ENCODE measurements around the gene NOD2. TPM values are rescaled to one million over a fixed set of nuclear protein-coding genes. Genes with fewer than 3 reads are reported as not detected.

Gene NOD2
- total and polyA plus RNA-seq, 2 of the 13 experiments (the other 11 are each of a cell fraction or from before 2014, with no cell fraction given) = 0.27 to 0.81 TPM

DNA sequence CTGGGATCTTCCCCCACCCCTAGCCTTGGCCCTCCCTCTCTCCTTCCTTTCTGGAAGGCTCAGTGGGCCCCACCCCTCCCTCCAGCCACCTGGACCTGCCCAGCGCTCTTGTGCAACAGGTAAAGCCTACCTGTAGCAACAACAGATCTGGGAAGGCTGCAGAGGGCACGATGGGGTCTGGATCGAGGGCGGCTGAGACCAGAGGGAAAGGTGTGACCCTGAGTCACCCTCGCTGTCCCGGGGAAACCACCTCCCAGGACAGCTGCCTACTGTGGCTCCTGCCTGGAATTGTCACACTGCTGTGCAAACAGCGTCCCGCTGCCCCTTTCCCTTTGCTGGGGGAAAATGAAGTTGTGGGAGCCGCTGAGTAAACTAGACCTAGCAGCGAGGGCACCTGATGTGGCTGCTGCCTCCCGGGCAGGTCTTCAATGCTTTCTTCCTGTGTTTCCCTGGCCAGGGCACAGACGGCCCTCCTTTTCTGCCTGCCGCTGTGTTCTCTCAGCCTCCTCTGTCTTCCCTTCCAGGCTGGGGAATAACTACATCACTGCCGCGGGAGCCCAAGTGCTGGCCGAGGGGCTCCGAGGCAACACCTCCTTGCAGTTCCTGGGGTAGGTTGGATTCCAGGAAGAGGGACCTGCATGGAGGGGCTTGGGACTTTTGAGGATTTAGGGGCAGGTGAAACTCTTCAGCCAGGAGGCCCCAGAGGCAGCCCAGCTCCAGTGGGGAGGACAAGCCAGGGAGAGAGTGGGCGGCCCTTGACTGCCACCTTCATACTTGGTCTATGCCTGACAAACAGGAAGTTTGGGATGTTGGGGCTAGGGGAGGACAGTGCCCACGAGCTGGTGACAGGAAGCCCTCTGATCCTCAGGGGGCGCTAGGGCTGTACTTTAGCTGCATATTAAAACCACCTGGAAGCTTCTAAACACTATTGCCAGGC is 26.3 kb downstream of the NOD2 start (continued):
- TF ChIP-seq, protein P1, sequence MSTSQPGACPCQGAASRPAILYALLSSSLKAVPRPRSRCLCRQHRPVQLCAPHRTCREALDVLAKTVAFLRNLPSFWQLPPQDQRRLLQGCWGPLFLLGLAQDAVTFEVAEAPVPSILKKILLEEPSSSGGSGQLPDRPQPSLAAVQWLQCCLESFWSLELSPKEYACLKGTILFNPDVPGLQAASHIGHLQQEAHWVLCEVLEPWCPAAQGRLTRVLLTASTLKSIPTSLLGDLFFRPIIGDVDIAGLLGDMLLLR (CRISPR knock-in tag; IDR thresholded peaks at IDR 0.05) = no peak; the same call in 1 of the 2 replicates
- TF ChIP-seq FIP1L1 (IDR thresholded peaks at IDR 0.05; ENCODE audit: borderline replicate concordance, insufficient read depth, low read depth, low read length) = no peak
- TF ChIP-seq ZNF331 (CRISPR knock-in tag; IDR thresholded peaks at IDR 0.05) = peak; percentile 31; the same call in 1 of the 2 replicates
- TF ChIP-seq, protein P2, sequence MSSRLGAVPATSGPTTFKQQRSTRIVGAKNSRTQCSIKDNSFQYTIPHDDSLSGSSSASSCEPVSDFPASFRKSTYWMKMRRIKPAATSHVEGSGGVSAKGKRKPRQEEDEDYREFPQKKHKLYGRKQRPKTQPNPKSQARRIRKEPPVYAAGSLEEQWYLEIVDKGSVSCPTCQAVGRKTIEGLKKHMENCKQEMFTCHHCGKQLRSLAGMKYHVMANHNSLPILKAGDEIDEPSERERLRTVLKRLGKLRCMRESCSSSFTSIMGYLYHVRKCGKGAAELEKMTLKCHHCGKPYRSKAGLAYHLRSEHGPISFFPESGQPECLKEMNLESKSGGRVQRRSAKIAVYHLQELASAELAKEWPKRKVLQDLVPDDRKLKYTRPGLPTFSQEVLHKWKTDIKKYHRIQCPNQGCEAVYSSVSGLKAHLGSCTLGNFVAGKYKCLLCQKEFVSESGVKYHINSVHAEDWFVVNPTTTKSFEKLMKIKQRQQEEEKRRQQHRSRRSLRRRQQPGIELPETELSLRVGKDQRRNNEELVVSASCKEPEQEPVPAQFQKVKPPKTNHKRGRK (CRISPR knock-in tag; IDR thresholded peaks at IDR 0.05) = no peak
- 0 out of 2 replicates have a peak, but pooled peaks have one; percentile 40 for TF ChIP-seq ZNF333 (CRISPR knock-in tag; IDR thresholded peaks at IDR 0.05; ENCODE audit: borderline replicate concordance)
- peak; percentile 24 for TF ChIP-seq GABPA (IDR thresholded peaks at IDR 0.05; ENCODE audit: low read depth, low read length)
- TF ChIP-seq GABPA (CRISPR knock-in tag; IDR thresholded peaks at IDR 0.05; ENCODE audit: low read depth) = peak; percentile 78
- TF ChIP-seq XBP1 (CRISPR knock-in tag; IDR thresholded peaks at IDR 0.05) = no peak
- peak; percentile 34; the same call in 1 of the 2 replicates for TF ChIP-seq ZNF768 (CRISPR knock-in tag; IDR thresholded peaks at IDR 0.05)
- peak; percentile 68; the same call in 1 of the 2 replicates for TF ChIP-seq POGZ (CRISPR knock-in tag; IDR thresholded peaks at IDR 0.05)
- 0 out of 2 replicates have a peak, but pooled peaks have one; percentile 12 for TF ChIP-seq FOXA3 (CRISPR knock-in tag; IDR thresholded peaks at IDR 0.05)
- TF ChIP-seq, protein P3, sequence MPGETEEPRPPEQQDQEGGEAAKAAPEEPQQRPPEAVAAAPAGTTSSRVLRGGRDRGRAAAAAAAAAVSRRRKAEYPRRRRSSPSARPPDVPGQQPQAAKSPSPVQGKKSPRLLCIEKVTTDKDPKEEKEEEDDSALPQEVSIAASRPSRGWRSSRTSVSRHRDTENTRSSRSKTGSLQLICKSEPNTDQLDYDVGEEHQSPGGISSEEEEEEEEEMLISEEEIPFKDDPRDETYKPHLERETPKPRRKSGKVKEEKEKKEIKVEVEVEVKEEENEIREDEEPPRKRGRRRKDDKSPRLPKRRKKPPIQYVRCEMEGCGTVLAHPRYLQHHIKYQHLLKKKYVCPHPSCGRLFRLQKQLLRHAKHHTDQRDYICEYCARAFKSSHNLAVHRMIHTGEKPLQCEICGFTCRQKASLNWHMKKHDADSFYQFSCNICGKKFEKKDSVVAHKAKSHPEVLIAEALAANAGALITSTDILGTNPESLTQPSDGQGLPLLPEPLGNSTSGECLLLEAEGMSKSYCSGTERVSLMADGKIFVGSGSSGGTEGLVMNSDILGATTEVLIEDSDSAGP (CRISPR knock-in tag; IDR thresholded peaks at IDR 0.05; ENCODE audit: borderline replicate concordance) = peak; percentile 64; the same call in 1 of the 2 replicates
- TF ChIP-seq KDM3A (CRISPR knock-in tag; IDR thresholded peaks at IDR 0.05; ENCODE audit: low read depth) = no peak
- no peak for TF ChIP-seq ZNF3 (CRISPR knock-in tag; IDR thresholded peaks at IDR 0.05)
- peak; percentile 80 for TF ChIP-seq ZNF547 (CRISPR knock-in tag; IDR thresholded peaks at IDR 0.05)
- TF ChIP-seq, protein P4, sequence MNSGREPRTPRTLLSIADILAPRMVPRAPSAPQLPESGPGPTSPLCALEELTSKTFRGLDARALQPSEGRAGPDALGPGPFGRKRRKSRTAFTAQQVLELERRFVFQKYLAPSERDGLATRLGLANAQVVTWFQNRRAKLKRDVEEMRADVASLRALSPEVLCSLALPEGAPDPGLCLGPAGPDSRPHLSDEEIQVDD (CRISPR knock-in tag; IDR thresholded peaks at IDR 0.05; ENCODE audit: borderline replicate concordance) = no peak
- no peak for TF ChIP-seq ZNF567 (CRISPR knock-in tag; IDR thresholded peaks at IDR 0.05; ENCODE audit: borderline replicate concordance)
- TF ChIP-seq ZNF746 (CRISPR knock-in tag; IDR thresholded peaks at IDR 0.05) = no peak; the same call in 1 of the 2 replicates
- peak; percentile 72; the same call in 1 of the 2 replicates for TF ChIP-seq ZNF776 (CRISPR knock-in tag; IDR thresholded peaks at IDR 0.05)
- TF ChIP-seq, protein P5, sequence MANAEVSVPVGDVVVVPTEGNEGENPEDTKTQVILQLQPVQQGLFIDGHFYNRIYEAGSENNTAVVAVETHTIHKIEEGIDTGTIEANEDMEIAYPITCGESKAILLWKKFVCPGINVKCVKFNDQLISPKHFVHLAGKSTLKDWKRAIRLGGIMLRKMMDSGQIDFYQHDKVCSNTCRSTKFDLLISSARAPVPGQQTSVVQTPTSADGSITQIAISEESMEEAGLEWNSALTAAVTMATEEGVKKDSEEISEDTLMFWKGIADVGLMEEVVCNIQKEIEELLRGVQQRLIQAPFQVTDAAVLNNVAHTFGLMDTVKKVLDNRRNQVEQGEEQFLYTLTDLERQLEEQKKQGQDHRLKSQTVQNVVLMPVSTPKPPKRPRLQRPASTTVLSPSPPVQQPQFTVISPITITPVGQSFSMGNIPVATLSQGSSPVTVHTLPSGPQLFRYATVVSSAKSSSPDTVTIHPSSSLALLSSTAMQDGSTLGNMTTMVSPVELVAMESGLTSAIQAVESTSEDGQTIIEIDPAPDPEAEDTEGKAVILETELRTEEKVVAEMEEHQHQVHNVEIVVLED (CRISPR knock-in tag; IDR thresholded peaks at IDR 0.05; ENCODE audit: borderline replicate concordance) = peak; percentile 19; the same call in 1 of the 2 replicates
- no peak for TF ChIP-seq ATAD3A (CRISPR knock-in tag; IDR thresholded peaks at IDR 0.05)
- peak; percentile 44 for TF ChIP-seq SALL1 (CRISPR knock-in tag; IDR thresholded peaks at IDR 0.05)
- 0 out of 2 replicates have a peak, but pooled peaks have one; percentile 38 for TF ChIP-seq SP4 (CRISPR knock-in tag; IDR thresholded peaks at IDR 0.05)

Measured in HepG2 (cell line).